DMS53 treated with DMSO at 0.1 percent for 48 hours (cell line): ENCODE measurements around the gene BIN1.
A peak's percentile ranks its signal among the peaks of the same experiment; 100 is the strongest.

ENCODE experiments used
- DNase-seq: peaks from one replicate; lab custom pipeline; 2025; ENCODE audit not compliant: unreplicated experiment; lab: John Stamatoyannopoulos, UW

The BIN1 gene

GRCh38 chr2:127000937-127001336, 106.0 kb downstream of the BIN1 start:
- peak; percentile 94 for DNase-seq

DNA sequence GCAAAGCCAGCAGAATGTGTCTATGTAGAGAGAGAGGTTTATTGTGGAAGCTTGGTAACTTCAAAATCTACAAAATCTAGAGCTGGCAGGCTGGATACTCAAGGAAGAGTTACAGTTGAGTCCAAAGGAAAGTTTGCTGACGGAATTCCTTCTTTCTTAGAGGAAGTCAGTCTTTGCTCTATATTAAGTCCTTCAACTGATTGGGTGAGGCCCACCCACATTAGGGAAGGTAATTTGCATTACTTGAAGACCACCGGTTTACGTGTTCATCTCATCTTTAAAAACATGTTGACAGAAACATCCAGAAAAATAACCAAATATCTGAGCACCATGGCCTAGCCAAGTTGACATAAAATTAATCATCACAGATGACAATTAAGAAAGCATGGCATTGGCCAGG, 106.8 kb downstream of the BIN1 start:
- no peak for DNase-seq

DNA sequence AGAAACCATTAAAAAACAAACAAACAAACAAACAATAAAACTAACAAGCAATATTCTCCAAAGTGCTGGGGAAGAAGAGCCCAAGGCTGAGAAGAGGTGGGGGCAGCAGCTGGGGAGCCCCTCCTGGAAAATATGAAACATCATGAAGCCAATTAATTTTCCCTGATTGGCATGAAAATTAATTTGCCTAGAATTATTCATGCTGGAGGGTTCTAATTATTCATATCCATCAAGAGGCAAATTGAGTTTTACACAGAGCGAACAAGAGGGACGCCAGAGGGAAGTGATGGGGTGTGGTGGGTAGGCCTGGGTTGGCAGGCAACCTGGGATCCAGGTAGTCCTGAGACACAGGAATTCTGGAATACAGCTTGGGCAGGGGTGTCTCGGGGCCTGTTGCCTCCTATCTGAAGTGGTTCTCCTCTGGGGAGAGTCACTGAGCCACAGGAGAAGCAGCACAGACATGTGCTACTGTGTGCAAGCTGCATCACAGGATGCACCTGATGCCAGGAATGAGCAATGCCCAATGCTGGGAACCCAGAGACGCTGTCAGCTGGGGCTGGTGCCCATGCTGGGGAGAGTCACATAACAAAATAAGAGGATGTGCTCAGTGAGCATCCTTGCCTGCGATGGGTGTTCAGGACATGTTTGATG, 107.7 kb downstream of the BIN1 start:
- DNase-seq, result no peak

GRCh38 chr2:126998486-126998885, 108.5 kb downstream of the BIN1 start:
- DNase-seq, result no peak
